Measurements from ENCODE around the gene CTTNBP2NL.

CTTNBP2NL gene

GRCh38 chr1:112370996-112371395 lies 25.0 kb upstream of the CTTNBP2NL start:
- H3K36me3 Mint-ChIP-seq (ENCODE audit: low read depth), result no peaks in the 10 kb centered on the region
- no peak overlapping the region for H3K27ac Mint-ChIP-seq
- no peaks in the 10 kb centered on the region for H3K9me3 Mint-ChIP-seq
- TF ChIP-seq CTCF (IDR thresholded peaks at IDR 0.05; ENCODE audit: unreplicated experiment in 3 of 3), result no peak
- no peak overlapping the region for H3K4me3 Mint-ChIP-seq
- H3K4me1 Mint-ChIP-seq, result peaks cover 9% of the 10 kb centered on the region
- H3K27me3 Mint-ChIP-seq (ENCODE audit: low read depth), result peaks cover 33% of the 10 kb centered on the region

- Mint-ChIP-seq H3K27me3 (ENCODE audit: low read depth) (peaks cover 33% of the 10 kb centered on the region), H3K4me1 (peaks cover 9% of the 10 kb centered on the region), H3K9me3 (no peaks in the 10 kb centered on the region), H3K36me3 (ENCODE audit: low read depth) (no peaks in the 10 kb centered on the region), H3K27ac (no peak overlapping the region), H3K4me3 (no peak overlapping the region)
- no peak for TF ChIP-seq CTCF (IDR thresholded peaks at IDR 0.05; ENCODE audit: unreplicated experiment in 3 of 3)
Observed at GRCh38 chr1:112371775-112372174, 24.2 kb upstream of the CTTNBP2NL start.

GRCh38 chr1:112373806-112374205 lies 22.2 kb upstream of the CTTNBP2NL start:
- no peak for TF ChIP-seq CTCF (IDR thresholded peaks at IDR 0.05; ENCODE audit: unreplicated experiment in 3 of 3)
- H3K9me3 Mint-ChIP-seq, result no peaks in the 10 kb centered on the region
- H3K36me3 Mint-ChIP-seq (ENCODE audit: low read depth), result no peaks in the 10 kb centered on the region
- peaks cover 9% of the 10 kb centered on the region for H3K4me1 Mint-ChIP-seq
- peaks cover 28% of the 10 kb centered on the region for H3K27me3 Mint-ChIP-seq (ENCODE audit: low read depth)
- no peak overlapping the region for H3K4me3 Mint-ChIP-seq
- H3K27ac Mint-ChIP-seq, result no peak overlapping the region

- Mint-ChIP-seq H3K4me3 (no peak overlapping the region), H3K36me3 (ENCODE audit: low read depth) (no peaks in the 10 kb centered on the region), H3K9me3 (no peaks in the 10 kb centered on the region), H3K27me3 (ENCODE audit: low read depth) (peaks cover 23% of the 10 kb centered on the region), H3K27ac (no peak overlapping the region), H3K4me1 (peaks cover 7% of the 10 kb centered on the region)
- no peak for TF ChIP-seq CTCF (IDR thresholded peaks at IDR 0.05; ENCODE audit: unreplicated experiment in 3 of 3)
Observed at GRCh38 chr1:112375701-112376100, 20.3 kb upstream of the CTTNBP2NL start.

- no peaks in the 10 kb centered on the region for H3K4me1 Mint-ChIP-seq
- H3K27me3 Mint-ChIP-seq (ENCODE audit: low read depth), result peaks cover 14% of the 10 kb centered on the region
- no peaks in the 10 kb centered on the region for H3K36me3 Mint-ChIP-seq (ENCODE audit: low read depth)
- no peaks in the 10 kb centered on the region for H3K9me3 Mint-ChIP-seq
- no peak overlapping the region for H3K4me3 Mint-ChIP-seq
- no peak overlapping the region for H3K27ac Mint-ChIP-seq
- TF ChIP-seq CTCF (IDR thresholded peaks at IDR 0.05; ENCODE audit: unreplicated experiment in 3 of 3), result no peak
Observed at GRCh38 chr1:112380356-112380755, 15.7 kb upstream of the CTTNBP2NL start.

GRCh38 chr1:112381324-112382076 lies 14.5 kb upstream of the CTTNBP2NL start:
- Mint-ChIP-seq H3K9me3 (no peaks in the 10 kb centered on the region), H3K27ac (no peak overlapping the region), H3K27me3 (ENCODE audit: low read depth) (peaks cover 11% of the 10 kb centered on the region), H3K4me1 (no peaks in the 10 kb centered on the region), H3K36me3 (ENCODE audit: low read depth) (no peaks in the 10 kb centered on the region), H3K4me3 (no peak overlapping the region)
- TF ChIP-seq CTCF (IDR thresholded peaks at IDR 0.05; ENCODE audit: unreplicated experiment in 3 of 3), result no peak

Measured in nephron (organoid).